ENCODE measurements around the gene PHF24.
A peak's percentile ranks its signal among the peaks of the same experiment; 100 is the strongest.

PHF24 gene

GRCh38 chr9:34989003-34989945 is 31.2 kb downstream of the PHF24 start, which contains the start of gene DNAJB5 (continued):
- no peak for TF ChIP-seq ZNF133 (tag by site-specific recombination; IDR thresholded peaks at IDR 0.05)
- TF ChIP-seq ZBTB21 (tag by site-specific recombination; IDR thresholded peaks at IDR 0.05), result no peak
- TF ChIP-seq EGR2 (tag by site-specific recombination; IDR thresholded peaks at IDR 0.05; ENCODE audit: low read depth), result peak; percentile 63
- TF ChIP-seq PBX3 (CRISPR knock-in tag; IDR thresholded peaks at IDR 0.05), result peak; percentile 99
- TF ChIP-seq ZNF175 (tag by site-specific recombination; IDR thresholded peaks at IDR 0.05), result no peak
- no peak for TF ChIP-seq ZNF843 (tag by site-specific recombination; IDR thresholded peaks at IDR 0.05)
- TF ChIP-seq ZNF211 (tag by site-specific recombination; IDR thresholded peaks at IDR 0.05; ENCODE audit: low read depth), result no peak
- TF ChIP-seq ZBTB1 (tag by site-specific recombination; IDR thresholded peaks at IDR 0.05), result no peak
- peak; percentile 69; the same call in 1 of the 2 replicates for TF ChIP-seq ZSCAN30 (tag by site-specific recombination; IDR thresholded peaks at IDR 0.05)
- peak; percentile 43 for TF ChIP-seq GLIS2 (tag by site-specific recombination; IDR thresholded peaks at IDR 0.05)
- TF ChIP-seq KLF10 (tag by site-specific recombination; IDR thresholded peaks at IDR 0.05), result peak; percentile 84
- TF ChIP-seq SALL2 (tag by site-specific recombination; IDR thresholded peaks at IDR 0.05; ENCODE audit: borderline replicate concordance), result no peak
- TF ChIP-seq, protein P1, sequence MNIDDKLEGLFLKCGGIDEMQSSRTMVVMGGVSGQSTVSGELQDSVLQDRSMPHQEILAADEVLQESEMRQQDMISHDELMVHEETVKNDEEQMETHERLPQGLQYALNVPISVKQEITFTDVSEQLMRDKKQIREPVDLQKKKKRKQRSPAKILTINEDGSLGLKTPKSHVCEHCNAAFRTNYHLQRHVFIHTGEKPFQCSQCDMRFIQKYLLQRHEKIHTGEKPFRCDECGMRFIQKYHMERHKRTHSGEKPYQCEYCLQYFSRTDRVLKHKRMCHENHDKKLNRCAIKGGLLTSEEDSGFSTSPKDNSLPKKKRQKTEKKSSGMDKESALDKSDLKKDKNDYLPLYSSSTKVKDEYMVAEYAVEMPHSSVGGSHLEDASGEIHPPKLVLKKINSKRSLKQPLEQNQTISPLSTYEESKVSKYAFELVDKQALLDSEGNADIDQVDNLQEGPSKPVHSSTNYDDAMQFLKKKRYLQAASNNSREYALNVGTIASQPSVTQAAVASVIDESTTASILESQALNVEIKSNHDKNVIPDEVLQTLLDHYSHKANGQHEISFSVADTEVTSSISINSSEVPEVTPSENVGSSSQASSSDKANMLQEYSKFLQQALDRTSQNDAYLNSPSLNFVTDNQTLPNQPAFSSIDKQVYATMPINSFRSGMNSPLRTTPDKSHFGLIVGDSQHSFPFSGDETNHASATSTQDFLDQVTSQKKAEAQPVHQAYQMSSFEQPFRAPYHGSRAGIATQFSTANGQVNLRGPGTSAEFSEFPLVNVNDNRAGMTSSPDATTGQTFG (tag by site-specific recombination; IDR thresholded peaks at IDR 0.05; ENCODE audit: borderline replicate concordance), result no peak
- no peak for TF ChIP-seq ZNF121 (tag by site-specific recombination; IDR thresholded peaks at IDR 0.05)
- TF ChIP-seq SP2 (tag by site-specific recombination; IDR thresholded peaks at IDR 0.05), result peak; percentile 99
- peak; percentile 73 for TF ChIP-seq ZFHX2 (tag by site-specific recombination; conservative IDR thresholded peaks at IDR 0.05)
- TF ChIP-seq, protein P2, sequence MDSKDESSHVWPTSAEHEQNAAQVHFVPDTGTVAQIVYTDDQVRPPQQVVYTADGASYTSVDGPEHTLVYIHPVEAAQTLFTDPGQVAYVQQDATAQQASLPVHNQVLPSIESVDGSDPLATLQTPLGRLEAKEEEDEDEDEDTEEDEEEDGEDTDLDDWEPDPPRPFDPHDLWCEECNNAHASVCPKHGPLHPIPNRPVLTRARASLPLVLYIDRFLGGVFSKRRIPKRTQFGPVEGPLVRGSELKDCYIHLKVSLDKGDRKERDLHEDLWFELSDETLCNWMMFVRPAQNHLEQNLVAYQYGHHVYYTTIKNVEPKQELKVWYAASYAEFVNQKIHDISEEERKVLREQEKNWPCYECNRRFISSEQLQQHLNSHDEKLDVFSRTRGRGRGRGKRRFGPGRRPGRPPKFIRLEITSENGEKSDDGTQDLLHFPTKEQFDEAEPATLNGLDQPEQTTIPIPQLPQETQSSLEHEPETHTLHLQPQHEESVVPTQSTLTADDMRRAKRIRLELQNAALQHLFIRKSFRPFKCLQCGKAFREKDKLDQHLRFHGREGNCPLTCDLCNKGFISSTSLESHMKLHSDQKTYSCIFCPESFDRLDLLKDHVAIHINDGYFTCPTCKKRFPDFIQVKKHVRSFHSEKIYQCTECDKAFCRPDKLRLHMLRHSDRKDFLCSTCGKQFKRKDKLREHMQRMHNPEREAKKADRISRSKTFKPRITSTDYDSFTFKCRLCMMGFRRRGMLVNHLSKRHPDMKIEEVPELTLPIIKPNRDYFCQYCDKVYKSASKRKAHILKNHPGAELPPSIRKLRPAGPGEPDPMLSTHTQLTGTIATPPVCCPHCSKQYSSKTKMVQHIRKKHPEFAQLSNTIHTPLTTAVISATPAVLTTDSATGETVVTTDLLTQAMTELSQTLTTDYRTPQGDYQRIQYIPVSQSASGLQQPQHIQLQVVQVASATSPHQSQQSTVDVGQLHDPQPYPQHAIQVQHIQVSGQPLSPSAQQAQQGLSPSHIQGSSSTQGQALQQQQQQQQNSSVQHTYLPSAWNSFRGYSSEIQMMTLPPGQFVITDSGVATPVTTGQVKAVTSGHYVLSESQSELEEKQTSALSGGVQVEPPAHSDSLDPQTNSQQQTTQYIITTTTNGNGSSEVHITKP (tag by site-specific recombination; IDR thresholded peaks at IDR 0.05), result peak; percentile 82
- 0 out of 2 replicates have a peak, but pooled peaks have one; percentile 13 for TF ChIP-seq ZNF600 (tag by site-specific recombination; IDR thresholded peaks at IDR 0.05)
- TF ChIP-seq, protein P3, sequence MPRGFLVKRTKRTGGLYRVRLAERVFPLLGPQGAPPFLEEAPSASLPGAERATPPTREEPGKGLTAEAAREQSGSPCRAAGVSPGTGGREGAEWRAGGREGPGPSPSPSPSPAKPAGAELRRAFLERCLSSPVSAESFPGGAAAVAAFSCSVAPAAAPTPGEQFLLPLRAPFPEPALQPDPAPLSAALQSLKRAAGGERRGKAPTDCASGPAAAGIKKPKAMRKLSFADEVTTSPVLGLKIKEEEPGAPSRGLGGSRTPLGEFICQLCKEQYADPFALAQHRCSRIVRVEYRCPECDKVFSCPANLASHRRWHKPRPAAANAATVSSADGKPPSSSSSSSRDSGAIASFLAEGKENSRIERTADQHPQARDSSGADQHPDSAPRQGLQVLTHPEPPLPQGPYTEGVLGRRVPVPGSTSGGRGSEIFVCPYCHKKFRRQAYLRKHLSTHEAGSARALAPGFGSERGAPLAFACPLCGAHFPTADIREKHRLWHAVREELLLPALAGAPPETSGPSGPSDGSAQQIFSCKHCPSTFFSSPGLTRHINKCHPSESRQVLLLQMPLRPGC (tag by site-specific recombination; IDR thresholded peaks at IDR 0.05), result no peak
- peak; percentile 89; the same call in 1 of the 2 replicates for TF ChIP-seq GFI1B (tag by site-specific recombination; IDR thresholded peaks at IDR 0.05)
- TF ChIP-seq SP7 (tag by site-specific recombination; IDR thresholded peaks at IDR 0.05), result peak; percentile 24
- TF ChIP-seq, protein P4, sequence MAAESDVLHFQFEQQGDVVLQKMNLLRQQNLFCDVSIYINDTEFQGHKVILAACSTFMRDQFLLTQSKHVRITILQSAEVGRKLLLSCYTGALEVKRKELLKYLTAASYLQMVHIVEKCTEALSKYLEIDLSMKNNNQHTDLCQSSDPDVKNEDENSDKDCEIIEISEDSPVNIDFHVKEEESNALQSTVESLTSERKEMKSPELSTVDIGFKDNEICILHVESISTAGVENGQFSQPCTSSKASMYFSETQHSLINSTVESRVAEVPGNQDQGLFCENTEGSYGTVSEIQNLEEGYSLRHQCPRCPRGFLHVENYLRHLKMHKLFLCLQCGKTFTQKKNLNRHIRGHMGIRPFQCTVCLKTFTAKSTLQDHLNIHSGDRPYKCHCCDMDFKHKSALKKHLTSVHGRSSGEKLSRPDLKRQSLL (tag by site-specific recombination; IDR thresholded peaks at IDR 0.05), result peak; percentile 34; the same call in 1 of the 2 replicates
- TF ChIP-seq ZBTB26 (tag by site-specific recombination; optimal IDR thresholded peaks at IDR 0.05), result peak; percentile 72
- TF ChIP-seq, protein P5, sequence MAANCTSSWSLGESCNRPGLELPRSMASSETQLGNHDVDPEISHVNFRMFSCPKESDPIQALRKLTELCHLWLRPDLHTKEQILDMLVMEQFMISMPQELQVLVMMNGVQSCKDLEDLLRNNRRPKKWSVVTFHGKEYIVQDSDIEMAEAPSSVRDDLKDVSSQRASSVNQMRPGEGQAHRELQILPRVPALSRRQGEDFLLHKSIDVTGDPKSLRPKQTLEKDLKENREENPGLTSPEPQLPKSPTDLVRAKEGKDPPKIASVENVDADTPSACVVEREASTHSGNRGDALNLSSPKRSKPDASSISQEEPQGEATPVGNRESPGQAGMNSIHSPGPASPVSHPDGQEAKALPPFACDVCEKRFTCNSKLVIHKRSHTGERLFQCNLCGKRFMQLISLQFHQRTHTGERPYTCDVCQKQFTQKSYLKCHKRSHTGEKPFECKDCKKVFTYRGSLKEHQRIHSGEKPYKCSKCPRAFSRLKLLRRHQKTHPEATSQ (tag by site-specific recombination; IDR thresholded peaks at IDR 0.05), result no peak
- no peak for TF ChIP-seq HOXD13 (CRISPR knock-in tag; IDR thresholded peaks at IDR 0.05; ENCODE audit: borderline replicate concordance)
